Upper lobe of left lung (tissue), 6 donors: Measurements from ENCODE around the gene MVB12B. TPM values are rescaled to one million over a fixed set of nuclear protein-coding genes. Genes with fewer than 3 reads are reported as not detected.

ENCODE experiments used
- ATAC-seq, 2 donors: fragments of 200-7000 bp; cut with Tn5 transposase; one replicate each; pipeline ENCODE4 v1.9.1; 2022; ENCODE audit warnings: mild to moderate bottlenecking in 2 of 2, moderate library complexity in 2 of 2; ENCODE audit not compliant: low FRiP score in 2 of 2
- DNase-seq, 2 donors: peaks; one replicate each; pipeline ENCODE4 v3.0.0-alpha.2; 2019 to 2020
- H3K27ac ChIP-seq, 4 donors: fragments of 200-600 bp; sonication (generic); one replicate each; pipeline ENCODE4 v1.5.1; 2016 to 2019
- H3K27me3 ChIP-seq, 4 donors: fragments of 200-600 bp; sonication (generic); one replicate each; pipeline ENCODE4 v1.5.1; 2017 to 2019
- H3K36me3 ChIP-seq, 4 donors: fragments of 200-600 bp; sonication (generic); one replicate each; pipeline ENCODE4 v1.5.1; 2016 to 2019
- H3K4me1 ChIP-seq, 4 donors: fragments of 200-600 bp; sonication (generic); one replicate each; pipeline ENCODE4 v1.5.1; 2018 to 2019
- H3K4me3 ChIP-seq, 4 donors: fragments of 200-600 bp; sonication (generic); one replicate each; pipeline ENCODE4 v1.5.1; 2017 to 2019; ENCODE audit warnings: mild to moderate bottlenecking in 2 of 4, moderate library complexity in 1 of 4
- H3K9me3 ChIP-seq, 4 donors: fragments of 200-600 bp; sonication (generic); one replicate each; pipeline ENCODE4 v1.5.1; 2018 to 2019
- CTCF ChIP-seq, 6 experiments: fragments of 450-650 bp in 4 of 6; fragments of 200-600 bp in 2 of 6; sonication (generic) in 2 of 6; IDR thresholded peaks; one replicate each; pipeline ENCODE4 v1.5.1; 2016 to 2019; ENCODE audit warnings: antibody characterized with exemption in 6 of 6
- EP300 ChIP-seq, 4 donors: sonication (generic); formaldehyde crosslinking; IDR thresholded peaks; one replicate each; pipeline ENCODE4 v1.5.1; 2017; ENCODE audit warnings: antibody characterized with exemption in 4 of 4, control low read depth in 2 of 4
- POLR2A ChIP-seq, 4 donors: fragments of 450-650 bp; IDR thresholded peaks; one replicate each; pipeline ENCODE4 v1.5.1; 2016 to 2017; ENCODE audit warnings: antibody characterized with exemption in 4 of 4, mild to moderate bottlenecking in 2 of 4
- POLR2AphosphoS5 ChIP-seq, 2 donors: sonication (generic); formaldehyde crosslinking; IDR thresholded peaks; one replicate each; pipeline ENCODE4 v1.5.1; 2017; ENCODE audit warnings: antibody characterized with exemption in 2 of 2
- WGBS, 2 donors: methylation state at CpG; one replicate each; pipeline ENCODE4 v1.1.5; 2017 to 2018; 5-methylcytosine and 5-hydroxymethylcytosine counted together
- total RNA-seq, 6 donors: library from RNA; depleted of rRNA in 4 of 6; stranded (reverse); fragments of >200 nt in 4 of 6; gene quantifications; one replicate each; pipeline versions ENCODE4 v1.1.0 to v1.2.1, GENCODE V29; 2016 to 2021
- donor health status: DM: no; HTN: no; CAD: no; lungs with moderate emphysema.
- donor health status: DM: no; HTN: yes; CAD: no; lungs with severe emphysema.

Gene MVB12B
- total RNA-seq, 6 donors from 2014 or later = 36.7 to 60.7 (median 41.0) TPM

- H3K9me3 ChIP-seq = no peaks in the 10 kb centered on the region
- peak in 1 of 2 donors; percentile 70 for DNase-seq
- no peak for ATAC-seq
- no peak for TF ChIP-seq POLR2A (IDR thresholded peaks at IDR 0.05)
- no peak for TF ChIP-seq POLR2AphosphoS5 (IDR thresholded peaks at IDR 0.05)
- no peak for TF ChIP-seq EP300 (IDR thresholded peaks at IDR 0.05)
- no peak for TF ChIP-seq CTCF (IDR thresholded peaks at IDR 0.05)
- H3K27ac ChIP-seq = no peak overlapping the region
- H3K4me3 ChIP-seq = no peak overlapping the region
- H3K4me1 ChIP-seq = peaks cover 0 to 7% (median 3%) of the 10 kb centered on the region in 4 donors
- 79 to 83% methylated on average over 9 to 27 of the region's 27 CpGs for WGBS, 2 donors
- H3K36me3 ChIP-seq = no peaks in the 10 kb centered on the region
- H3K27me3 ChIP-seq = no peaks in the 10 kb centered on the region
These were observed 28.4 kb upstream of the MVB12B start for GRCh38 chr9:126298063-126298801.

- TF ChIP-seq POLR2A (IDR thresholded peaks at IDR 0.05) (no peak), EP300 (IDR thresholded peaks at IDR 0.05) (no peak), CTCF (IDR thresholded peaks at IDR 0.05) (no peak), POLR2AphosphoS5 (IDR thresholded peaks at IDR 0.05) (no peak)
- no peak overlapping the region for H3K4me3 ChIP-seq
- no peaks in the 10 kb centered on the region for H3K36me3 ChIP-seq
- no peak for ATAC-seq
- DNase-seq = no peak
- no peaks in the 10 kb centered on the region for H3K27me3 ChIP-seq
- peaks cover 0 to 7% (median 3%) of the 10 kb centered on the region in 4 donors for H3K4me1 ChIP-seq
- H3K27ac ChIP-seq = no peak overlapping the region
- H3K9me3 ChIP-seq = no peaks in the 10 kb centered on the region
- WGBS, 2 donors = 76 to 83% methylated on average over 7 of the region's 7 CpGs
These were observed 26.8 kb upstream of the MVB12B start for GRCh38 chr9:126299706-126300276.

DNA sequence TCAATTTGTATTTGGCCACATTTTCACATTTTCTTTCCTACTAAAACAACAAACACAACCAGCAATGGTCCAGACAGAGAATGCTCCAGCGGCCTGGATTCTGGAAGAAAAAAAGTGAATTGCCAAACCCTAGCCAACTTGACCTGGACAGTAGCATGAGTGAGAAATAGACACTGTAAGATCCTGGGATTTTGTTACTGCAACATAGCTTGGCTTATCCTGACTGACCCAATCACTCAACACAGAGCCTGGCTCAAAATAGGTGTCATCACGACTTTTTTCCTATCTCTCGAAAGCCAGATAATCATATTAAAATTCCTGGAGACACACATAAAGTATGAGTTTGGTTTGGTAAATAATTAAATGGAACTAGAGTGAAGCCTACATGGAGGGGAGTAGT lies 25.4 kb upstream of the MVB12B start:
- Histone ChIP-seq H3K36me3 (no peaks in the 10 kb centered on the region), H3K27ac (no peak overlapping the region), H3K4me1 (peaks cover 0 to 7% (median 3%) of the 10 kb centered on the region in 4 donors), H3K27me3 (no peaks in the 10 kb centered on the region), H3K9me3 (no peaks in the 10 kb centered on the region), H3K4me3 (no peak overlapping the region)
- ATAC-seq (no peak), DNase-seq (no peak)
- TF ChIP-seq POLR2AphosphoS5 (IDR thresholded peaks at IDR 0.05) = no peak
- no peak for TF ChIP-seq POLR2A (IDR thresholded peaks at IDR 0.05)
- TF ChIP-seq CTCF (IDR thresholded peaks at IDR 0.05) = no peak
- TF ChIP-seq EP300 (IDR thresholded peaks at IDR 0.05) = no peak
- 95 to 97% methylated on average over 3 of the region's 3 CpGs for WGBS, 2 donors

DNA sequence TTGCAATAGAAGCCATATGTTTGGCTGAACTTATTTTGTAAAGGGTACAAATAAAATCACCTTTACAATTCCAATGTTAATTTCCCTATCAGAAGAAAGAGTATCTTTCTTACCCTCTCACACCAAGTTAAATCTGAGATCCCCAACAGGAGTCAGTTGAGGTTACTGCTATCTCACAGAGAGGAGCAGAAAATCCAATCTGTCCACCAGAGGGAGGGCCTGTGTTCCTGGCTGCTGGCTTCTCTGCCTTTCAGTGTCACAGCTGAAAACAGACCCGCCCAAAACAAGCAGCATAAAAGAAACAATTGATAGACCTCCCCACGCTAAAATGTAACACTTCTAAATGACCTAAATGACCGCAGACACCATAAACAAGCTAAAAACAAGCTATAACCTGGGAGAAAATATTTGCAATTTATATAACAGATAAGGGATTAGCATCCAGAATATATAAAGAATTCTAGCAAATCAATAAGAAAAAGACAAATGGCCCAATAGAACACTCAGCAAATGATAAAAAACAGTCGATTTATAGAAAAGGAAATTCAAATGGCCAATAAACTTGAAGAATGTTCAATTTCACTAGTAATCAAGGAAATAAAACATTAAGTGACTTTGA lies 24.5 kb upstream of the MVB12B start:
- TF ChIP-seq POLR2AphosphoS5 (IDR thresholded peaks at IDR 0.05) (no peak), CTCF (IDR thresholded peaks at IDR 0.05) (peak; percentile 34 to 67 (median 56))
- ATAC-seq (peak in 1 of 2 donors; percentile 73), DNase-seq (peak in 1 of 2 donors; percentile 47)
- WGBS, 2 donors = 36 to 52% methylated on average over 4 of the region's 4 CpGs
- no peak overlapping the region for H3K4me3 ChIP-seq
- H3K36me3 ChIP-seq = no peaks in the 10 kb centered on the region
- peaks cover 0 to 7% (median 3%) of the 10 kb centered on the region in 4 donors for H3K4me1 ChIP-seq
- H3K27ac ChIP-seq = no peak overlapping the region
- H3K9me3 ChIP-seq = no peaks in the 10 kb centered on the region
- no peaks in the 10 kb centered on the region for H3K27me3 ChIP-seq
